ENCODE results near the gene SLF2.

SLF2 gene

DNA sequence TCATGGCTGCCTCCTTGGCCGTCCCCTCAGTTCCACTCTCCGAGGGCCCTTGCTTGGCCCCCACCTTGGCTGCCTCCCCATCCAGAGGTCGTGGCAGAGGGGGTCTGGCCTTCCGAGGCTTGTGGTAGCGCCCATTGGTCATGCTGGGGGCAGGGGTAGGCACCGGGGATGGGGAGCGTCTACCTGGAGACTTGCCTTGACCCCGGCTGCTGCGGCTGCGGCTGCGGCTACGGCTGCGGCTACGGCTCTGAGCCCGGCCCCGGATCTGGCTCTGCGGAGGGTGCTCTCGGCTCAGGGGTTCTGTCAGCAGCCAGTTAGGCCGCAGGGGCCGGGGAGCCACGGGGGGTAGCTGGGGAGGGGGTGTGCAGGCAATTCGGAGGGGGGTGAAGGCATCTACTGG is 97.6 kb downstream of the SLF2 start:
- Mint-ChIP-seq H3K4me1 (ENCODE audit: low read depth) (peaks cover 19% of the 10 kb centered on the region), H3K36me3 (no peaks in the 10 kb centered on the region), H3K27me3 (peaks cover 7% of the 10 kb centered on the region)

GRCh38 chr10:101011517-101012423 is 99.0 kb downstream of the SLF2 start:
- H3K4me3 Mint-ChIP-seq = no peak overlapping the region
- peaks cover 14% of the 10 kb centered on the region for H3K27me3 Mint-ChIP-seq
- no peaks in the 10 kb centered on the region for H3K36me3 Mint-ChIP-seq
- H3K9me3 Mint-ChIP-seq (ENCODE audit: low read depth) = no peaks in the 10 kb centered on the region
- peaks cover 19% of the 10 kb centered on the region for H3K4me1 Mint-ChIP-seq (ENCODE audit: low read depth)
- H3K27ac Mint-ChIP-seq = no peak overlapping the region

More for the DNA sequence above, 97.6 kb downstream of the SLF2 start:
- Mint-ChIP-seq H3K9me3 (ENCODE audit: low read depth) (no peaks in the 10 kb centered on the region), H3K27ac (no peak overlapping the region), H3K4me3 (no peak overlapping the region)

DNA sequence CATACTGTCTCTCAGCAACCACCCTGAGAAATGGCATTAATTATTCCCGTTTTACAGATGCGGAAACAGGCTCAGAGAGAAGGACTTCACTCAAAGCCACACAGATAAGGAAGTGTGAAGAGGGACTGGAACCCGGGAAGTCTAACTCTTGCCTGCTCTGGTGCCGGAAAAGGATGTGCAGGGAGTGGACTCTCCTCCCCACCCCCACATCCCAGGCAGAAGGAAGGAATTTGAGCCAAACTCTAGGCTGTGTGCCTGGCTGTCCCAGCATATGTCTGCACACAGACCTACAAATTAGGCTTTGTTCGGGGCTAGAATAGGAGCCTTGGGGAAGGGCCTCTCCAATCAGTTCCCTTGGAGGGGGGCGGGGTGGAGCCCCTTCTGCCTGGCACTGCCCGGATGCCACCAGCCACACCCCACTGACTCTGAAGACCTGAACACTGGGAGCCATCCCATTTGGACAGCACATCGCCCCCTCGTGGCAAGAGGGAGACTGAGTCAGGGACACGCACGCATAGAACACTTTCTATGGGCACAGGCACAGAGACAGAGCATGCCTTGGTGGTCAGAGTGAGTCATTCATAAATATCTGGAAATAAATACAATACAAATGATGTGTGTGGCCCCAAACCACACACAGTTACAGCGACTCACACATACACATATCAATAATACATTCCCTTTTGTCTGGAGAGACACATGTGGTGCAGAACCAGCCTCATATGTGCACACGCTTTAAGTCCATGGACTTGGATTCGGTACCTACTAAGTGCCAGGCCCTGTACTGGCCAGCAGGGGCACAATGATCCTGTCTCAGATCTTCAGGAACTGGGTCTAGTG is 100.0 kb downstream of the SLF2 start:
- H3K9me3 Mint-ChIP-seq (ENCODE audit: low read depth) = no peaks in the 10 kb centered on the region
- no peak overlapping the region for H3K4me3 Mint-ChIP-seq
- peaks cover 19% of the 10 kb centered on the region for H3K4me1 Mint-ChIP-seq (ENCODE audit: low read depth)
- no peaks in the 10 kb centered on the region for H3K36me3 Mint-ChIP-seq
- H3K27me3 Mint-ChIP-seq = peaks cover 17% of the 10 kb centered on the region
- no peak overlapping the region for H3K27ac Mint-ChIP-seq

GRCh38 chr10:101013365-101013825 is 100.6 kb downstream of the SLF2 start:
- peaks cover 19% of the 10 kb centered on the region for H3K4me1 Mint-ChIP-seq (ENCODE audit: low read depth)
- no peak overlapping the region for H3K4me3 Mint-ChIP-seq
- no peaks in the 10 kb centered on the region for H3K9me3 Mint-ChIP-seq (ENCODE audit: low read depth)
- H3K27ac Mint-ChIP-seq = no peak overlapping the region
- no peaks in the 10 kb centered on the region for H3K36me3 Mint-ChIP-seq
- peaks cover 19% of the 10 kb centered on the region for H3K27me3 Mint-ChIP-seq

DNA sequence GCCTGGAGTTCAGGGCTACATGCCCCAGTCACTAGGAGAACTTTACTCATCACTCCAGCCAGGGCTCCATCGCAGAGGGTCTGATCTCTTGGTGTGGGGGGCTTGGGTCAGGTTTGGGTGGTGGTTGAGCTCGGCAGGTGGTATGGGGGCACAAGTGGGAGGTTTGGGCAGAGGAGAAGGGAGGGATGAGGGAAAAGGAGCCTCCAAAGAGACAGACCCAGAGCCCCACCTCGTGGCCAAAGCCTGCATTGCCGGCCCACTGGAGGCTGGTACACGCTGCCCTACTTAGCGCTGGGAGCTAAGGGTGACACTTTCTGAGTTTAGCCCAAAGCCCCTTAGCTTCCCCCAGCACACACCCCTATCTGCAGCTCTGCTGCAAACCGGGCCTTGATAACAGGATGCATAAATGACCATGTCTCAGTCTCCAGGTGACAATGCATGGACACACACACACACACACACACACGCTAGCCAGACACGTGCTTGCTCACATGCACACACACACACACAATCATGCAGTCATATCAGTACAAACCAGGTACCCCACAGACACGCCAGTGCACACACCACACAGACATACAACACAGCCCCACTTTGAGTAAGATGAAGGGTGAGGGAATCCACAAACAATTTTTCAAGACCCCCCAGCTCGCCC is 101.6 kb downstream of the SLF2 start:
- Mint-ChIP-seq H3K36me3 (no peaks in the 10 kb centered on the region), H3K4me1 (ENCODE audit: low read depth) (peaks cover 19% of the 10 kb centered on the region), H3K9me3 (ENCODE audit: low read depth) (no peaks in the 10 kb centered on the region), H3K27me3 (peaks cover 19% of the 10 kb centered on the region), H3K27ac (no peak overlapping the region), H3K4me3 (no peak overlapping the region)

All from activated naive CD8-positive, alpha-beta T cell (primary cell).